Germinal center (tissue), 1 donor: ENCODE measurements around the gene TLR8.

Experiments
- DNase-seq: peaks from one replicate; pipeline ENCODE4 v3.0.0; 2012; ENCODE audit warnings: mixed read lengths, low spot score

The TLR8 gene

GRCh38 chrX:12906046-12906761, at the start of gene TLR8:
TLR8 (plus strand) TSS chrX:12906620; CDS start chrX:12906707, 87 bp downstream.
- no peak for DNase-seq

- no peak for DNase-seq
Measured at GRCh38 chrX:12865359-12865758, 41.1 kb upstream of the TLR8 start.

- peak; percentile 23 for DNase-seq
Measured at GRCh38 chrX:12866451-12867377, 39.7 kb upstream of the TLR8 start, which contains the start of gene TLR7. TLR7 (plus strand) TSS chrX:12867072; CDS start chrX:12867579, 507 bp downstream.

GRCh38 chrX:12867685-12868084, 38.7 kb upstream of the TLR8 start:
- DNase-seq, result no peak

GRCh38 chrX:12868747-12869146, 37.7 kb upstream of the TLR8 start:
- DNase-seq, result no peak

GRCh38 chrX:12871257-12871656, 35.2 kb upstream of the TLR8 start:
- no peak for DNase-seq

- DNase-seq, result no peak
Measured at GRCh38 chrX:12872741-12873140, 33.7 kb upstream of the TLR8 start.

GRCh38 chrX:12874581-12874980, 31.8 kb upstream of the TLR8 start:
- DNase-seq, result no peak

GRCh38 chrX:12877386-12877785, 29.0 kb upstream of the TLR8 start:
- DNase-seq, result no peak

GRCh38 chrX:12878536-12878935, 27.9 kb upstream of the TLR8 start:
- no peak for DNase-seq

- DNase-seq, result no peak
Measured at GRCh38 chrX:12881914-12882313, 24.5 kb upstream of the TLR8 start.

- DNase-seq, result no peak
Measured at GRCh38 chrX:12885508-12885907, 20.9 kb upstream of the TLR8 start.

- no peak for DNase-seq
Measured at GRCh38 chrX:12886545-12886944, 19.9 kb upstream of the TLR8 start.

- DNase-seq, result no peak
Measured at GRCh38 chrX:12887141-12887540, 19.3 kb upstream of the TLR8 start.

- no peak for DNase-seq
Measured at GRCh38 chrX:12887767-12888166, 18.7 kb upstream of the TLR8 start.

- peak; percentile 24 for DNase-seq
Measured at GRCh38 chrX:12890467-12890866, 16.0 kb upstream of the TLR8 start.

- DNase-seq, result no peak
Measured at GRCh38 chrX:12891171-12891570, 15.2 kb upstream of the TLR8 start.

- DNase-seq, result no peak
Measured at GRCh38 chrX:12891915-12892506, 14.4 kb upstream of the TLR8 start.

GRCh38 chrX:12892716-12893115, 13.7 kb upstream of the TLR8 start:
- DNase-seq, result no peak

GRCh38 chrX:12894074-12895030, 12.1 kb upstream of the TLR8 start:
- peak; percentile 56 for DNase-seq

GRCh38 chrX:12895866-12896265, 10.6 kb upstream of the TLR8 start:
- no peak for DNase-seq

GRCh38 chrX:12896935-12897334, 9.5 kb upstream of the TLR8 start:
- DNase-seq, result no peak
